ENCODE results near the gene AKAP5. TPM values are rescaled to one million over a fixed set of nuclear protein-coding genes. Genes with fewer than 3 reads are reported as not detected.

The AKAP5 gene
- total RNA-seq, 2 donors from 2014 or later = 2.0 to 2.2 TPM

DNA sequence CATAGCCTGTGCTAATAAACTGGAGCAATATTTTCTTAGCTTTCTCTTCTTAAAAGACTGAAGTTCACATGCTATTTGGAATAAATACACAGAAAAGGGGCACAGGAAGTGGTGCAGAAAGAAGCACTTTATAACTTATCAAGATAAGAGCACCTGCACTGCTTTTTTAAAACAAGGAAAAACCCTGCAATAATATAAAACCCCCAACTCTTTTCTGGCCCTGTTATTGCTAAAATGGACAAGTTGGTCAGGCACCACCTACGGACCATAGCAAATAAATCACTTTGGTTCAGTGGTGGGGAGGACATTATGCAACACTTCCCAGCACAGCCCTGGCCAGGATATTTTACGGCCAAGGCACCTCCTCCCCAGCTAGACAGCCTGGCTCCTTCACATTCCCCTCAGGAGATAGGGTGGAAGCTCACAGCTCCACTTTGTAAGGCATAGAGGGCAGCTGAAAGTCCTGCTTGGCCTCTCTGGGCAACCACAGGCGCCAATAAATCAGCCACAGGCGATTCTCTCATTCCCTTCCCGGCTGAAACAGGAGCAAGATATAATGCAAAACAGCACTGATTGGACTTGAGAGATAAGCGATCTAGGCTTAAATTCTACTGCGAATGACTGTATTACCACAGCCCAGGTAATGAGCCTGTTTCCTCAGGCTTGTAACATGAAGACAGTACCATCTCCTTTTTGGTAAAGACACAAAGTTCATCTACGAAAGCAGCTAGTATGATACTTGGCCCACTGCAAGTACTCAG is 36.3 kb downstream of the AKAP5 start:
- Mint-ChIP-seq H3K27ac (peak overlapping the region; percentile 95 to 99), H3K4me1 (ENCODE audit: low read depth in 2 of 2) (peaks cover 36 to 43% of the 10 kb centered on the region in 2 donors), H3K9me3 (no peaks in the 10 kb centered on the region), H3K27me3 (no peaks in the 10 kb centered on the region), H3K36me3 (peaks cover 15% of the 10 kb centered on the region), H3K4me3 (peak overlapping the region; percentile 98)
- DNase-seq (ENCODE audit: low spot score) (no peak), ATAC-seq (no peak)

DNA sequence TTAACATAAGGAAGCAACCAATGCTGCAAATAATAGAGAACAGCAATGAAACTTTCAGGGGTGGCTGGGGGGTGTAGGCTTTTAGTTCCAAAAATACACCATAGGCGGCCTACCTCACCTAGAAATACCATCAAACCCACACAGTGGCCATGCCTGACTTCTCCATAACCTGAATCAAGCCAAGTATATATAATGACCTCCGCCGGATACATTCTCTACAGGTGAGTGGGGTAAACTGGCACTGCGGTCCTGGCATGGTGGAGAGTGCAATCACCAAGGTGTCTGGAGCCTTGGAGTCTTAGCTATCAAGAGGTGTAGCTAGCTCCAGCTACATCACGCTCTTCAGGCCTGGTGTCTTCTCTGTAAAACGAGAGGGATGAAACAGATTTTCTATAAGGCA is 37.2 kb downstream of the AKAP5 start:
- DNase-seq (ENCODE audit: low spot score) (no peak), ATAC-seq (no peak)
- H3K4me1 Mint-ChIP-seq (ENCODE audit: low read depth in 2 of 2) = peaks cover 42 to 52% of the 10 kb centered on the region in 2 donors
- peaks cover 15% of the 10 kb centered on the region for H3K36me3 Mint-ChIP-seq
- no peaks in the 10 kb centered on the region for H3K9me3 Mint-ChIP-seq
- H3K27me3 Mint-ChIP-seq = no peaks in the 10 kb centered on the region
- peak overlapping the region; percentile 98 for H3K4me3 Mint-ChIP-seq
- peak overlapping the region; percentile 95 to 99 for H3K27ac Mint-ChIP-seq

DNA sequence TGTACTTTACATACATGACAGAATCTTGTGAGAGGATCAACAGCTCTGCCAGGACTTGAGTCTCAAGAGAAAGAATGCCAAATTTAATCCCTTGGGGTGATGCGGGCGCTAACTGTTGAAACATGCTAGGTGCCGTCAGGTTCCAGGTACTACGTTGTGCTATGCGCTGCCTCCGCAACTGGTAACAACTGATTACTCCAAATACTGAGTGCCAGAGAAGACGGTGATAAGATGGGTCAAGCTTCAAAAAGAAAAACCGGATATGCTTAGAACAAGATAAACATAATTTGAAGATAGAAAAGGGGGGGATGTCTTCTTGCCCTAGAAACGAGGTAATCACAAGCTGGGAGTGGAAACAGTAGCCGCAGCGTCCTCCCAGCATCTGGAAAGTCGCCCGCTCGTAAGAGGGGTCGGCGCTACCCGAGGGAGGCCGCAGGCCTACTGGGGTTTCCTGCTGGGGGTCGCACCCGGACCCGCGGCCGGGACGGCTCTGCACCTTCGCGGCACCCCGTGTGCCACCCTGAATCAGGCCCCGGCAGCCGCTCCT is 37.7 kb downstream of the AKAP5 start:
- DNase-seq (ENCODE audit: low spot score) = no peak
- peaks cover 15% of the 10 kb centered on the region for H3K36me3 Mint-ChIP-seq
- peak in 1 of 2 donors; percentile 0 for ATAC-seq
- peaks cover 47 to 57% of the 10 kb centered on the region in 2 donors for H3K4me1 Mint-ChIP-seq (ENCODE audit: low read depth in 2 of 2)
- H3K9me3 Mint-ChIP-seq = no peaks in the 10 kb centered on the region
- no peaks in the 10 kb centered on the region for H3K27me3 Mint-ChIP-seq
- H3K27ac Mint-ChIP-seq = peak overlapping the region; percentile 95 to 99
- H3K4me3 Mint-ChIP-seq = peak overlapping the region; percentile 98

DNA sequence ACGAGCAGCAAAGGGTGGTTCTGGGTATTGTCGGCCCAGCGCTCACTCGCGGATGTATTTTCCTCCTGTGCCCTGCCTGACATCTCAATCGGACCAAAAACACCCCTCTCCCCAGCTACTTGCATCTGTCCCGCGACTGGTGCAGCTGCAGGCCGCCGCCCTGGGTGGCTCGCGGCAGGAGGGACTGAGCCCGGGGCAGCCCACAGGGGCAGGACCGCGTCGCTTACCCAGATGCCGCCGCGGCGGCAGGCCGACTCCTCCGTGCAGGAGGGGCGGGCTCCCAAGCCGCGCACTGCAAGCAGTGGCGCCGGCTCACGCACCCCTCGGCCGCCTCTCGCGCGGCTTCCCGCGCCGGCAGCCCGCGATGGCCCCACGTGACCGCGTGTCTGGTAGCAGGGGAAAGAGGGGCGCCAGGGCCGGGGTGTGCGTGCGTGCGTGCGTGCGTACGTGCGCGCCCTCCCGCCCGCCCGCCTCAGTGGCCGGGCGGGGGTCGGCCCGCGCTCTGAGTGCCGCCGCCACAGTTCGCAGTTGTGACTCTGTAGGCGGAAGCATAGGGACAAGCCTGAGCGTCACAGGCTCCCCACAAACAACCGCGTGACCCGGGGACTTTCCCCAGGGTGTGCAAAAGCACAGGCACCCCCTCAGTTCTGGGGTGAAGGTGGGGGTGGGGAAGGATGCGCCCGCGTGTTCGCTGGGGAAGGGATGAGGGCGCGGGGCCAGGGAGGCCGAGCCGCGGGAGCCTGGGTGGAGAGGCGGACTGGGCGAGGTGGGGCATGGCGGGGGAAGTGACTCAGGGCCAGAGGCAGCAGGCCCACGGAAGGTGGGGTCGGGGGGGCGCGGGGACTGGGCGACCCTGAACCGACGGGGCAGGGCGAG is 38.4 kb downstream of the AKAP5 start, which contains the start of gene ZBTB25:
ZBTB25 (minus strand) TSS at position 405 of the 876 bp plus-strand sequence. CDS start 13,305 bp downstream, outside the sequence.
- peak within 1 kb of the TSS; percentile 95 to 99 for H3K27ac Mint-ChIP-seq
- peaks cover 53 to 64% of the 10 kb centered on the region in 2 donors for H3K4me1 Mint-ChIP-seq (ENCODE audit: low read depth in 2 of 2)
- peak within 1 kb of the TSS; percentile 98 for H3K4me3 Mint-ChIP-seq
- H3K36me3 Mint-ChIP-seq = peaks cover 15% of the 10 kb centered on the region
- no peaks in the 10 kb centered on the region for H3K27me3 Mint-ChIP-seq
- H3K9me3 Mint-ChIP-seq = no peaks in the 10 kb centered on the region
- peak; percentile 79 to 84 for ATAC-seq
- DNase-seq (ENCODE audit: low spot score) = peak; percentile 95

DNA sequence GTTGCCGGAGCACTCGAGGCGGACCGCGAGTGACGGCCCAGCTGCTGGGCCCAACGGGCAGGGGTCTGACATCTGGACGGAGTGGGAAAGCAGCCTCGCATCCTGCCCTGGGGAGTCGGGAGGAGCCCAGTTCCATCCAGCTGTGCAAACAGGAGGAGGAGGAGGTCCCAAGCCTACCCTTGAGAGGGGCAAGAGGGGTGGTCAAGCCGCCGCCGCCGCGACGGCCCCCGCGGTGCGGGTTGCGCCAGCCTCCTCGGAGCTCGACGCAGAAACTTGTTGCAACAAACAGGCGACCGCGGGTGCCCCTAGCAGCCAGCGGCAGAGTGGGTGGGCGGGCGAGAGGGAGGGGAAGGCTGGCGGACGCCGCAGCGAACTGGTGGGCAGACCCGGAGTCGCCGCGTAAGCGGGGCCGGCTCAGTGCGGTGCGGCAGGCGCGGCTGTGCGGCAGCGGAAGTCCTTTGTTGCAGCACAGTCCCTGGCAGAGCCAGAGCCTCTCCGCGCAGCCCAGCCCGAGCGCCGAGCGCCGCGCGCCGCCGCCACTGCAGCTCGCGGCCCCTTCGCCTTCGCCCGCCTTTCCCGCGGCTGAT is 39.1 kb downstream of the AKAP5 start, which contains the start of gene ZBTB1:
ZBTB1 (plus strand) TSS at position 461 of the 587 bp plus-strand sequence. CDS start 16,735 bp downstream, outside the sequence.
- Mint-ChIP-seq H3K9me3 (no peaks in the 10 kb centered on the region), H3K4me3 (peak within 1 kb of the TSS; percentile 98), H3K4me1 (ENCODE audit: low read depth in 2 of 2) (peaks cover 60 to 71% of the 10 kb centered on the region in 2 donors), H3K27me3 (no peaks in the 10 kb centered on the region), H3K27ac (peak within 1 kb of the TSS; percentile 95 to 99), H3K36me3 (peaks cover 15% of the 10 kb centered on the region)
- ATAC-seq (peak; percentile 76 to 86), DNase-seq (ENCODE audit: low spot score) (peak; percentile 96)

DNA sequence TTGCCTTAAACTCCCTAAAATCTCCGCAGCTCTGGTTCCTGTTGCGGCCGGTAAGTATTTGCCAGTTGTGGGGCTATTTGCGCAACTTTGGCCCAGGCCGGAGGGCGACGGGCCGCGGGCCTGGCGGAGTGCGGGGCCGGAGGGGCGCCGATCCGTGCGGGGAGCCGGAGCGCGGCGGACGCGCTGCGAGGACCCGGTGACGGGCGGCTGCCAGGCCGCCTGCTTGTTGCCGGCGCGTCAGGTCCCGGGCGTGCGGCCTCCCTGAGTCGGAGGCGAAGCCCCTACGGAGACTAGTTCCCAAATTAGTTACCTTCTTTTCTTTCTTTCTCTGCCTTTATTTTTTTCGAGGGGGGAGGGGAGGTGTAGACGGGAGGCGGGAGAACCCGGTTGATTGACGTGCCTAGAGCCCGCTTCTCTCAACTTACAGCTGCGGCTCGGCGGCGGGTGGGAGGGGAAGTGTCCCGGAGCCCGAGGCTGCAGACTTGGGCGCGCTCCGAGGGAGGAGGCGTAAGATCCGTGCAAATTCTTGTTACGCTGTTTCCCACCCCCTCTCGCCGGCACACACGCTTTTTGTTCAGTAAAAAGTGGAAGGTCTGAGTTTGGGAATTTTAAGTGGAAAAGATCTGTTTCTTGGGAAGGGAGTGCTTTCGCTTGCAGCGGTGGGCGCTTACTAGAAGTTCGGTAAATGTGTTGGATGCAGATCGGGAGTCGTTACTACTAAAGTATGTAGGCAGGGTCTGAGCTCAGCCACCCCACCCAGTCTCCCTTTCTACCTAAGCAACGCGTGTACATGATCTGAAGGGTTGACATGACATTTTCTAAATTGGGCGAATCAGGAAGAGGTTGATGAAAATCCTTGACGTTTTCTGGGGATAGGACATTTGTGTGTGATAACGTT is 39.8 kb downstream of the AKAP5 start:
- Mint-ChIP-seq H3K27me3 (no peaks in the 10 kb centered on the region), H3K4me1 (ENCODE audit: low read depth in 2 of 2) (peaks cover 59 to 69% of the 10 kb centered on the region in 2 donors), H3K9me3 (no peaks in the 10 kb centered on the region), H3K4me3 (peak overlapping the region; percentile 98), H3K27ac (peak overlapping the region; percentile 95), H3K36me3 (peaks cover 15% of the 10 kb centered on the region)
- ATAC-seq (peak; percentile 54 to 61), DNase-seq (ENCODE audit: low spot score) (peak; percentile 90)

DNA sequence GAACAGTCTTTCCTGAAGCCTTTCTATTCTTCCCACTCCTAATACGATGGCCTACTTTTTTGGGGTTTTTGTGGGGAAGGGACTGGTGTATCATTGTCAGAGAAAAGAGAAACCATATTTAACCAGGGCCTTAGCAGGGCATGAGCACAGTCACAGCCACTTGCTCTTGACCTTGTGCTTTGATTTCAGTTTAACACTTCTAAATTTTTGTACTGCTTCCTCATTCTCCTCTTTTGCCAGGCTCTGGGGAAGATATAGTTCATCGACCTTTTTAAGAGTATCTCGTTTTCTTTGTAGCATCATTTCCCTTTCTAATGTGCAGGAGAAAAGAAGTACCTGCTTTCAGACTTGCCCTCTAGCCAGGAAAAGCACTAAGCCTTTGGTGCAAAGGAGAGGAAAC is 41.4 kb downstream of the AKAP5 start:
- peak overlapping the region; percentile 98 for H3K4me3 Mint-ChIP-seq
- H3K4me1 Mint-ChIP-seq (ENCODE audit: low read depth in 2 of 2) = peaks cover 68 to 78% of the 10 kb centered on the region in 2 donors
- no peak for DNase-seq (ENCODE audit: low spot score)
- H3K27me3 Mint-ChIP-seq = no peaks in the 10 kb centered on the region
- ATAC-seq = no peak
- peaks cover 15% of the 10 kb centered on the region for H3K36me3 Mint-ChIP-seq
- H3K9me3 Mint-ChIP-seq = no peaks in the 10 kb centered on the region
- peak overlapping the region; percentile 95 for H3K27ac Mint-ChIP-seq

DNA sequence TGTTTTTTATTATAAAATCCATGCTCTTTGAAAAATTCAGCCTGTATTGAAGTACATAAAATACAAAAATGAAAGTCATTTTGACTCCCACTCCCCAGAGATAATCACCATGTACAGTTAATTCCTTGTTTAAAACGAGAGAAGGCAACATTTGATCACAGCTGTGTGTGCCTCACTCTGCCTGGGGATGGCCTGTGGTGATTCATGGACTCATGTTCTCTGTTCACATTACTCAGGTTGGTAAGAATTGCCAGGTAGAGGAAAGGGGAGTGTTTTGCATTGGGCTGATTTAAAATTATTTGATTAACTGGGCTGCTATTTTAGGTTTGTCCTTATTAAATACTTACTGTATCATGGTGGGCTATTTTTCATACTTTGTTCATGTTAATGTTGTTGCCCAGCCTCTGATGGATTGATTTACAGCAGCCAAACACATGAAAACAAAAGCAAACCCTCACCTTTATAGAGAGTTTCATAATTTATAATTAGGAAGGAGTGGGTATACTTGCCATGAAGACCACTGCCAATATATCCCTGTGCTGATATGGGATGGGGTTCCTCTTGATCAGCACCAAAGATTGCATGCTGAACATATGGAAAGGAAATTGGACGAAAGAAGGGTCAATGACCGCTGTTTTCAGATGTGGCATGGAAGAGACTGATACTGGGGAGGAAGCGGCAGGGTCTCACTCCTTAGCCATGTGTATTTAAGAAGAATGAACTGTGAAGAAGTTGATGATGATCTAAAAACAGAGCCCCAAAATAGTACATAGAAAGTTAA is 42.3 kb downstream of the AKAP5 start:
- Mint-ChIP-seq H3K36me3 (peaks cover 15% of the 10 kb centered on the region), H3K4me1 (ENCODE audit: low read depth in 2 of 2) (peaks cover 62 to 69% of the 10 kb centered on the region in 2 donors), H3K27ac (peak overlapping the region; percentile 95), H3K4me3 (peak overlapping the region; percentile 98), H3K27me3 (no peaks in the 10 kb centered on the region), H3K9me3 (no peaks in the 10 kb centered on the region)
- DNase-seq (ENCODE audit: low spot score) = no peak
- ATAC-seq = no peak

DNA sequence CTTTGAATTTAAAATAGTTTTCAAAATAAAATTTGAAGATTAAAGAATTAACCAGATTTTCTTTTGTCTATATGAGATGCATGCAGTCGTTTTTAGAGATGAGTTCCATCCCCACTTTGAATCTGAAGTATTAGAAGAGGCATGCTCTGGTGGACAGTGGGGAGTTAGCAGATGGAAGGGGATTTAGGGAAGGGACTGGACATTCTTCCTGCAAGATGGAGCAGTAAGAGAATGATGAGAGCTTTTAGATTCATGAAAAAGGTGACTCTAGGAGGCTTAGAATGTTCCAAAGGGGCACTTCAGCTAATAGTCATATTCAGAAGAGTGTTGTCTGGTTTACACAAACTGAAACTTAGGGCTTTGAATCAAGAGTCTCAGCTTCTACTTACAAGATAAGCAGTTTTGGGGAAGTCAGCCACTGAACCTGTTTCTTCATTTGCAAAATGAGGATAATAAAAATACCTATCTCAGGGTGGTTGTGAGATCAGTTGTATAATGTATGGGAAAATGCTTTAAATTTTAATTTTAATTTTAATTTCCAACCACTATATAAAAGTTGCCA is 43.0 kb downstream of the AKAP5 start:
- H3K27me3 Mint-ChIP-seq = no peaks in the 10 kb centered on the region
- no peak for DNase-seq (ENCODE audit: low spot score)
- no peak for ATAC-seq
- H3K36me3 Mint-ChIP-seq = peaks cover 9% of the 10 kb centered on the region
- H3K4me1 Mint-ChIP-seq (ENCODE audit: low read depth in 2 of 2) = peaks cover 58 to 63% of the 10 kb centered on the region in 2 donors
- H3K4me3 Mint-ChIP-seq = peak overlapping the region; percentile 98
- H3K9me3 Mint-ChIP-seq = no peaks in the 10 kb centered on the region
- H3K27ac Mint-ChIP-seq = peak overlapping the region; percentile 95

DNA sequence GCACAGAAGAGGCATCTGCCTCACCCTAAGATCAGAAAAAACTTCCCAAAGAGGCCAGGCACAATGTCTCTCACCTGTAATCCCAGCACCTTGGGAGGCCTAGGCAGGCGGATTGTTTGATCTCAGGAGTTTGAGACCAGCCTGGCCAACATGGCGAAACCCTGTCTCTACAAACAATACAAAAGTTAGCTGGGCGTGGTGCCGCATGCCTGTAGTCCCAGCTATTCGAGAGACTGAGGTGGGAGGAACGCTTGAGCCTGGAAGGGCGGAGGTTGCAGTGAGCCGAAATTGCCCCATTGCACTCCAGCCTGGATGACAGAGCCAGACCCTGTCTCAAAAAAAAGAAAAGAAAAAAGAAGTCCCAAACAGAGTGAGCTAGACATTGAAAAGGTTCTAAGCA is 43.7 kb downstream of the AKAP5 start:
- DNase-seq (ENCODE audit: low spot score) = no peak
- Mint-ChIP-seq H3K27me3 (no peaks in the 10 kb centered on the region), H3K36me3 (peaks cover 9% of the 10 kb centered on the region), H3K4me1 (ENCODE audit: low read depth in 2 of 2) (peaks cover 64 to 68% of the 10 kb centered on the region in 2 donors), H3K4me3 (peak overlapping the region; percentile 98), H3K27ac (peak overlapping the region; percentile 95), H3K9me3 (no peaks in the 10 kb centered on the region)
- no peak for ATAC-seq

DNA sequence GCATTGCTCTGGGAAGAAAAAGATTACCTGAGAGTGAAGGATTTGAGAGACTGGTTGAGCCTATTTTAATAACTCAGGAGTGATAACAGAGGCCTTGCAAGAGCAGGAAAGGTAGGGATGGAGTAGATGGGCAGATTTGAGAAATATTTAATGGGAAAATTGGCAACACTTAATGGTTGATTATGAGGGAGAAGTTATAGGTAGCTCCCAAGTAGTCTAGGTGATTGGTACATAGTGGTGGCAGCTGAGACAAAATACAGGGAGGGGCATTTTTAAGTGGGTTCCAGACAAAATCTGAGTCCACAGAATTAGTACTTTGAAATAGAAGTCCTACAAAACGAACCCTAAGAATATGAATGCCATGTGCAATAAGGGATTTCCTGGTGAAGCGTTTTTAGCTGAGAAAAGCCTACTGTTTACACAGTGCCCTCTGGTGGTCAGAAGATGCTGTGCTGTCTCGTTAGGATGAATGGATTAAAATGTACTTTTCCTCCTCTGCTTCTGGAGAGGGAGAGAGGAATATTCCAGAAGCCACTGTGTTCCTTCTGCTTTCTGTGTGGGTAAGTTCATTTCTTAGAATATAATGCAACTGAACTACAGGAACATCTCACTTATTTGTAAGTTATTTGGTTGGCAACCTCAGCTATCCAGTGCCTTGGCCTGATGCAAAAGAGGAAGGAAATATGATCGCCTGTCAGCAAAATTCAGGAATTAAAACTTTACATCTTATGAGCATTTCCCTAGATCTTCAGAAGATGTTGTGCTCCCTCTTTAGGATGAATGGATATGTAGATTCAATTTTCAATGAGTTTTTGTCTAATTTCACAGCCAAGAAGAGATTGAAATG is 45.7 kb downstream of the AKAP5 start:
- Mint-ChIP-seq H3K9me3 (no peaks in the 10 kb centered on the region), H3K4me1 (ENCODE audit: low read depth in 2 of 2) (peaks cover 58 to 65% of the 10 kb centered on the region in 2 donors), H3K27me3 (no peaks in the 10 kb centered on the region), H3K36me3 (no peaks in the 10 kb centered on the region), H3K27ac (peak overlapping the region; percentile 95), H3K4me3 (peak overlapping the region; percentile 68)
- ATAC-seq (peak; percentile 59 to 77), DNase-seq (ENCODE audit: low spot score) (peak; percentile 88)
